HepG2 (cell line): ENCODE data around the gene URGCP. TPM values are rescaled to one million over a fixed set of nuclear protein-coding genes. Genes with fewer than 3 reads are reported as not detected.

Experiments
- BRCA1 ChIP-seq: sonication (generic); formaldehyde crosslinking; IDR thresholded peaks from 2 replicates; pipeline ENCODE4 v1.4.0; 2020; ENCODE audit warnings: missing genetic modification reagents
- CBX1 ChIP-seq: IDR thresholded peaks from one replicate; pipeline ENCODE4 v1.6.1; 2016; ENCODE audit warnings: antibody characterized with exemption, low read depth
- CENPT ChIP-seq: sonication (generic); formaldehyde crosslinking; IDR thresholded peaks from 2 replicates; pipeline ENCODE4 v1.8.0; 2022; ENCODE audit warnings: low read depth, mild to moderate bottlenecking, moderate library complexity, missing genetic modification reagents
- ERF ChIP-seq: IDR thresholded peaks from 2 replicates; pipeline ENCODE4 v1.6.1; 2018; ENCODE audit warnings: missing biosample characterization, missing genetic modification reagents
- HHEX ChIP-seq: IDR thresholded peaks from 2 replicates; pipeline ENCODE4 v1.6.1; 2016; ENCODE audit warnings: control low read depth
- NCOR1 ChIP-seq: fragments of 200-600 bp; sonication (generic); IDR thresholded peaks from 2 replicates; pipeline ENCODE4 v1.7.0; 2017; ENCODE audit warnings: antibody characterized with exemption, low read length, borderline replicate concordance
- NFRKB ChIP-seq: fragments of 450-650 bp; IDR thresholded peaks from 2 replicates; pipeline ENCODE4 v1.6.1; 2017
- ONECUT2 ChIP-seq: sonication (generic); formaldehyde crosslinking; IDR thresholded peaks from 2 replicates; pipeline ENCODE4 v1.4.0; 2020; ENCODE audit warnings: missing genetic modification reagents
- POLR2A ChIP-seq, 2 experiments: IDR thresholded peaks; 2 replicates each; pipeline ENCODE4 v1.6.1; 2011; ENCODE audit warnings: low read depth in 2 of 2, low read length in 2 of 2, mild to moderate bottlenecking in 1 of 2, moderate library complexity in 1 of 2; ENCODE audit not compliant: insufficient read depth in 1 of 2
- POLR2AphosphoS2 ChIP-seq: IDR thresholded peaks from 2 replicates; pipeline ENCODE4 v1.6.1; 2011; ENCODE audit warnings: low read depth, low read length, improper control_type of control experiment
- ZNF136 ChIP-seq: sonication (generic); formaldehyde crosslinking; IDR thresholded peaks from 2 replicates; pipeline ENCODE4 v1.8.1; 2022; ENCODE audit warnings: low read depth, mild to moderate bottlenecking, moderate library complexity, missing genetic modification reagents
- ZNF143 ChIP-seq: sonication (generic); formaldehyde crosslinking; IDR thresholded peaks from 2 replicates; pipeline ENCODE4 v1.4.0; 2020; ENCODE audit warnings: missing genetic modification reagents
- ZNF549 ChIP-seq: sonication (generic); formaldehyde crosslinking; IDR thresholded peaks from 2 replicates; pipeline ENCODE4 v1.5.0; 2020; ENCODE audit warnings: missing genetic modification reagents
- ZNF629 ChIP-seq: sonication (generic); formaldehyde crosslinking; conservative IDR thresholded peaks from 2 replicates; pipeline ENCODE4 v1.5.0; 2020; ENCODE audit warnings: missing genetic modification reagents
- ZNF772 ChIP-seq: sonication (generic); formaldehyde crosslinking; IDR thresholded peaks from 2 replicates; pipeline ENCODE4 v1.5.0; 2020; ENCODE audit warnings: mild to moderate bottlenecking, missing genetic modification reagents
- polyA plus RNA-seq, 8 experiments: library from polyadenylated mRNA; depleted of rRNA in 3 of 8; stranded (reverse) in 7 of 8; unstranded in 1 of 8; fragments of >200 nt; fragmentation: Illumina TruSeq in 4 of 8; extraction: Trizol in 4 of 8; gene quantifications; 2 replicates each; pipeline versions ENCODE4 v1.2.1 to v1.2.3, GENCODE V29; 2011 to 2016; ENCODE audit warnings: low read depth in 4 of 8, missing spikeins in 1 of 8, mixed read lengths in 1 of 8; ENCODE audit not compliant: insufficient read depth in 1 of 8
- total RNA-seq, 5 experiments: library from RNA; depleted of rRNA; stranded (reverse); fragments of >200 nt; fragmentation: Illumina TruSeq; extraction: Trizol; gene quantifications; 2 replicates each; pipeline ENCODE4 v1.2.3, GENCODE V29; 2016; ENCODE audit warnings: low read depth in 1 of 5
- TF ChIP-seq, protein P1 (sequence below): sonication (generic); formaldehyde crosslinking; IDR thresholded peaks from 2 replicates; pipeline ENCODE4 v1.8.1; 2022; ENCODE audit warnings: mild to moderate bottlenecking, missing genetic modification reagents
- TF ChIP-seq, protein P2 (sequence below): sonication (generic); formaldehyde crosslinking; IDR thresholded peaks from 2 replicates; pipeline ENCODE4 v1.4.0; 2020; ENCODE audit warnings: missing genetic modification reagents, borderline replicate concordance
- TF ChIP-seq, protein P3 (sequence below): sonication (generic); formaldehyde crosslinking; IDR thresholded peaks from 2 replicates; pipeline ENCODE4 v1.4.0; 2020; ENCODE audit warnings: missing genetic modification reagents
- TF ChIP-seq, protein P4 (sequence below): sonication (generic); formaldehyde crosslinking; conservative IDR thresholded peaks from 2 replicates; pipeline ENCODE4 v1.4.0; 2020; ENCODE audit warnings: mild to moderate bottlenecking, missing genetic modification reagents, moderate library complexity

The URGCP gene
- total and polyA plus RNA-seq, 2 of the 13 experiments (the other 11 are each of a cell fraction or from before 2014, with no cell fraction given): 22.3 to 25.8 TPM

DNA sequence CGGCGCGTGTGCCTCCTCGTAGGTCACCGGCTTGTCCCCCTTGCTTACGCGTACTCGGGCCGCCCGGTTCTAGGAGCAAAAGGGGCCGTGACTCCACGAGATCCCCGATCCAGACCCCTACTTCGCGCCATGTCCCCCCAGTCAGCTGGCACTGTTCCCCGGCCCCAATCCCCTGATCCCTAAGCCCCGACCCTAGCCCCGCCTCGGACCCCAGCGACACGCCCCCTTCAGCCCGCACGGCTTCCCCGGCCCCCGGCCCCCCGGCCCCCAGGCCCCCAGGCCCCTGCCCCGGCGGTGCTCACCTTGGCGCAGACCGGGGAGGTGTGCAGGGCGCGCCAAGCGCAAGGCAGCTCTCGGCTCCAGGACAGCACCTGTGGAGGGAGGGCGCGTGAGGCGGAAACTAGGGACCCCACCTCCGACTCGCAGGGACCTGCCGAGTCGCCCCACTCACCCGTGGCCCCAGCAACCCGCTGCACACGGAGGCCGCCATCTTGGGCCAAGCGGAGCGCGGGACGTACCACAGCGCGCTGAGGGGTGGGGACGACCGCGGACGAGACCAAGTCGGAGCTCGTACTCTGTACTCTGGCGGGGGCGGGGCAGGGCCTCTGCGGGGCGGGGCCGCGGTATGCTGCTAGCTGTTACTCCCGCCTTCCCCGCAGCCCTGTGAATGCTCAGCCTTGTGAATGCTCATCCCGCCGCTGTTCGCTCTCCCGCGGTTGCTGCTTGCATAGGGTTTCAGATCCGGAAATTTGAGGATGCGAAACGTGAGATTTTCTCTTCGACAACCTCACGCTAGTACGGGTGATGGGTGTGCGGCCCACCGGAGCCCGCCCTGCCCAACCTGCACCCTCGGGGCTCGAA, 37.2 kb downstream of the URGCP start, which contains the start of gene MRPS24 (continued):
- TF ChIP-seq ZNF772 (peak; percentile 86; the same call in 1 of the 2 replicates), ZNF136 (CRISPR knock-in tag) (no peak), BRCA1 (no peak), HHEX (CRISPR knock-in tag) (no peak), ONECUT2 (CRISPR knock-in tag) (no peak), CENPT (peak; percentile 25; the same call in 1 of the 2 replicates), NFRKB (no peak), POLR2A (IDR thresholded peaks at IDR 0.05; ENCODE audit: insufficient read depth in 1 of 2, low read depth in 2 of 2, low read length in 2 of 2) (peak; percentile 89 to 95), ZNF549 (CRISPR knock-in tag) (no peak), ZNF143 (CRISPR knock-in tag) (no peak), NCOR1 (no peak), POLR2AphosphoS2 (no peak), CBX1 (peak; percentile 87), ZNF629 (CRISPR knock-in tag) (no peak), ERF (CRISPR knock-in tag) (peak; percentile 65)
- TF ChIP-seq, protein P1, sequence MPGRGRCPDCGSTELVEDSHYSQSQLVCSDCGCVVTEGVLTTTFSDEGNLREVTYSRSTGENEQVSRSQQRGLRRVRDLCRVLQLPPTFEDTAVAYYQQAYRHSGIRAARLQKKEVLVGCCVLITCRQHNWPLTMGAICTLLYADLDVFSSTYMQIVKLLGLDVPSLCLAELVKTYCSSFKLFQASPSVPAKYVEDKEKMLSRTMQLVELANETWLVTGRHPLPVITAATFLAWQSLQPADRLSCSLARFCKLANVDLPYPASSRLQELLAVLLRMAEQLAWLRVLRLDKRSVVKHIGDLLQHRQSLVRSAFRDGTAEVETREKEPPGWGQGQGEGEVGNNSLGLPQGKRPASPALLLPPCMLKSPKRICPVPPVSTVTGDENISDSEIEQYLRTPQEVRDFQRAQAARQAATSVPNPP: no peak
- TF ChIP-seq, protein P2, sequence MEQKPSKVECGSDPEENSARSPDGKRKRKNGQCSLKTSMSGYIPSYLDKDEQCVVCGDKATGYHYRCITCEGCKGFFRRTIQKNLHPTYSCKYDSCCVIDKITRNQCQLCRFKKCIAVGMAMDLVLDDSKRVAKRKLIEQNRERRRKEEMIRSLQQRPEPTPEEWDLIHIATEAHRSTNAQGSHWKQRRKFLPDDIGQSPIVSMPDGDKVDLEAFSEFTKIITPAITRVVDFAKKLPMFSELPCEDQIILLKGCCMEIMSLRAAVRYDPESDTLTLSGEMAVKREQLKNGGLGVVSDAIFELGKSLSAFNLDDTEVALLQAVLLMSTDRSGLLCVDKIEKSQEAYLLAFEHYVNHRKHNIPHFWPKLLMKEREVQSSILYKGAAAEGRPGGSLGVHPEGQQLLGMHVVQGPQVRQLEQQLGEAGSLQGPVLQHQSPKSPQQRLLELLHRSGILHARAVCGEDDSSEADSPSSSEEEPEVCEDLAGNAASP: peak; percentile 48; the same call in 1 of the 2 replicates
- TF ChIP-seq, protein P3, sequence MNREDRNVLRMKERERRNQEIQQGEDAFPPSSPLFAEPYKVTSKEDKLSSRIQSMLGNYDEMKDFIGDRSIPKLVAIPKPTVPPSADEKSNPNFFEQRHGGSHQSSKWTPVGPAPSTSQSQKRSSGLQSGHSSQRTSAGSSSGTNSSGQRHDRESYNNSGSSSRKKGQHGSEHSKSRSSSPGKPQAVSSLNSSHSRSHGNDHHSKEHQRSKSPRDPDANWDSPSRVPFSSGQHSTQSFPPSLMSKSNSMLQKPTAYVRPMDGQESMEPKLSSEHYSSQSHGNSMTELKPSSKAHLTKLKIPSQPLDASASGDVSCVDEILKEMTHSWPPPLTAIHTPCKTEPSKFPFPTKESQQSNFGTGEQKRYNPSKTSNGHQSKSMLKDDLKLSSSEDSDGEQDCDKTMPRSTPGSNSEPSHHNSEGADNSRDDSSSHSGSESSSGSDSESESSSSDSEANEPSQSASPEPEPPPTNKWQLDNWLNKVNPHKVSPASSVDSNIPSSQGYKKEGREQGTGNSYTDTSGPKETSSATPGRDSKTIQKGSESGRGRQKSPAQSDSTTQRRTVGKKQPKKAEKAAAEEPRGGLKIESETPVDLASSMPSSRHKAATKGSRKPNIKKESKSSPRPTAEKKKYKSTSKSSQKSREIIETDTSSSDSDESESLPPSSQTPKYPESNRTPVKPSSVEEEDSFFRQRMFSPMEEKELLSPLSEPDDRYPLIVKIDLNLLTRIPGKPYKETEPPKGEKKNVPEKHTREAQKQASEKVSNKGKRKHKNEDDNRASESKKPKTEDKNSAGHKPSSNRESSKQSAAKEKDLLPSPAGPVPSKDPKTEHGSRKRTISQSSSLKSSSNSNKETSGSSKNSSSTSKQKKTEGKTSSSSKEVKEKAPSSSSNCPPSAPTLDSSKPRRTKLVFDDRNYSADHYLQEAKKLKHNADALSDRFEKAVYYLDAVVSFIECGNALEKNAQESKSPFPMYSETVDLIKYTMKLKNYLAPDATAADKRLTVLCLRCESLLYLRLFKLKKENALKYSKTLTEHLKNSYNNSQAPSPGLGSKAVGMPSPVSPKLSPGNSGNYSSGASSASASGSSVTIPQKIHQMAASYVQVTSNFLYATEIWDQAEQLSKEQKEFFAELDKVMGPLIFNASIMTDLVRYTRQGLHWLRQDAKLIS (CRISPR knock-in tag): no peak
- TF ChIP-seq, protein P4, sequence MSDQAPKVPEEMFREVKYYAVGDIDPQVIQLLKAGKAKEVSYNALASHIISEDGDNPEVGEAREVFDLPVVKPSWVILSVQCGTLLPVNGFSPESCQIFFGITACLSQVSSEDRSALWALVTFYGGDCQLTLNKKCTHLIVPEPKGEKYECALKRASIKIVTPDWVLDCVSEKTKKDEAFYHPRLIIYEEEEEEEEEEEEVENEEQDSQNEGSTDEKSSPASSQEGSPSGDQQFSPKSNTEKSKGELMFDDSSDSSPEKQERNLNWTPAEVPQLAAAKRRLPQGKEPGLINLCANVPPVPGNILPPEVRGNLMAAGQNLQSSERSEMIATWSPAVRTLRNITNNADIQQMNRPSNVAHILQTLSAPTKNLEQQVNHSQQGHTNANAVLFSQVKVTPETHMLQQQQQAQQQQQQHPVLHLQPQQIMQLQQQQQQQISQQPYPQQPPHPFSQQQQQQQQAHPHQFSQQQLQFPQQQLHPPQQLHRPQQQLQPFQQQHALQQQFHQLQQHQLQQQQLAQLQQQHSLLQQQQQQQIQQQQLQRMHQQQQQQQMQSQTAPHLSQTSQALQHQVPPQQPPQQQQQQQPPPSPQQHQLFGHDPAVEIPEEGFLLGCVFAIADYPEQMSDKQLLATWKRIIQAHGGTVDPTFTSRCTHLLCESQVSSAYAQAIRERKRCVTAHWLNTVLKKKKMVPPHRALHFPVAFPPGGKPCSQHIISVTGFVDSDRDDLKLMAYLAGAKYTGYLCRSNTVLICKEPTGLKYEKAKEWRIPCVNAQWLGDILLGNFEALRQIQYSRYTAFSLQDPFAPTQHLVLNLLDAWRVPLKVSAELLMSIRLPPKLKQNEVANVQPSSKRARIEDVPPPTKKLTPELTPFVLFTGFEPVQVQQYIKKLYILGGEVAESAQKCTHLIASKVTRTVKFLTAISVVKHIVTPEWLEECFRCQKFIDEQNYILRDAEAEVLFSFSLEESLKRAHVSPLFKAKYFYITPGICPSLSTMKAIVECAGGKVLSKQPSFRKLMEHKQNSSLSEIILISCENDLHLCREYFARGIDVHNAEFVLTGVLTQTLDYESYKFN: peak; percentile 54; the same call in 1 of the 2 replicates
